ENCODE results near the gene LINC00305.

Gene LINC00305

GRCh38 chr18:64118406-64118805, 30.5 kb downstream of the LINC00305 start:
- Histone ChIP-seq H3K4me3 (no peak overlapping the region), H3K27ac (no peak overlapping the region)

GRCh38 chr18:64116571-64117175, 32.2 kb downstream of the LINC00305 start:
- H3K4me3 ChIP-seq, result no peak overlapping the region
- H3K27ac ChIP-seq, result no peak overlapping the region

GRCh38 chr18:64115881-64116280, 33.0 kb downstream of the LINC00305 start:
- no peak overlapping the region for H3K4me3 ChIP-seq

GRCh38 chr18:64111950-64112349, 36.9 kb downstream of the LINC00305 start:
- Histone ChIP-seq H3K27ac (no peak overlapping the region), H3K4me3 (no peak overlapping the region)

More at GRCh38 chr18:64115881-64116280, 33.0 kb downstream of the LINC00305 start:
- H3K27ac ChIP-seq, result no peak overlapping the region

GRCh38 chr18:64110692-64111480, 38.0 kb downstream of the LINC00305 start:
- Histone ChIP-seq H3K4me3 (no peak overlapping the region), H3K27ac (no peak overlapping the region)

GRCh38 chr18:64103986-64104385, 44.9 kb downstream of the LINC00305 start:
- H3K4me3 ChIP-seq, result no peak overlapping the region
- H3K27ac ChIP-seq, result no peak overlapping the region

GRCh38 chr18:64100116-64100922, 48.6 kb downstream of the LINC00305 start:
- Histone ChIP-seq H3K27ac (no peak overlapping the region), H3K4me3 (no peak overlapping the region)

- no peak overlapping the region for H3K4me3 ChIP-seq
Observed at GRCh38 chr18:64099244-64099643, 49.6 kb downstream of the LINC00305 start.

GRCh38 chr18:64097497-64097896, 51.4 kb downstream of the LINC00305 start:
- no peak overlapping the region for H3K27ac ChIP-seq
- no peak overlapping the region for H3K4me3 ChIP-seq

More at GRCh38 chr18:64099244-64099643, 49.6 kb downstream of the LINC00305 start:
- H3K27ac ChIP-seq, result no peak overlapping the region

GRCh38 chr18:64095056-64095455, 53.8 kb downstream of the LINC00305 start:
- H3K27ac ChIP-seq, result no peak overlapping the region
- no peak overlapping the region for H3K4me3 ChIP-seq

GRCh38 chr18:64094210-64094609, 54.7 kb downstream of the LINC00305 start:
- Histone ChIP-seq H3K27ac (no peak overlapping the region), H3K4me3 (no peak overlapping the region)

- H3K27ac ChIP-seq, result no peak overlapping the region
- no peak overlapping the region for H3K4me3 ChIP-seq
Observed at GRCh38 chr18:64091526-64091925, 57.4 kb downstream of the LINC00305 start.

- H3K27ac ChIP-seq, result no peak overlapping the region
- no peak overlapping the region for H3K4me3 ChIP-seq
Observed at GRCh38 chr18:64090876-64091275, 58.0 kb downstream of the LINC00305 start.

GRCh38 chr18:64083916-64084315, 65.0 kb downstream of the LINC00305 start:
- Histone ChIP-seq H3K27ac (no peak overlapping the region), H3K4me3 (no peak overlapping the region)

- H3K4me3 ChIP-seq, result no peak overlapping the region
- no peak overlapping the region for H3K27ac ChIP-seq
Observed at GRCh38 chr18:64082513-64082912, 66.4 kb downstream of the LINC00305 start.

GRCh38 chr18:64082054-64082453, 66.8 kb downstream of the LINC00305 start:
- no peak overlapping the region for H3K4me3 ChIP-seq

GRCh38 chr18:64073971-64074370, 74.9 kb downstream of the LINC00305 start:
- Histone ChIP-seq H3K4me3 (no peak overlapping the region), H3K27ac (no peak overlapping the region)

More at GRCh38 chr18:64082054-64082453, 66.8 kb downstream of the LINC00305 start:
- H3K27ac ChIP-seq, result no peak overlapping the region

- Histone ChIP-seq H3K27ac (no peak overlapping the region), H3K4me3 (no peak overlapping the region)
Observed at GRCh38 chr18:64055019-64055418, 93.9 kb downstream of the LINC00305 start.

GRCh38 chr18:64053246-64053645, 95.6 kb downstream of the LINC00305 start:
- H3K27ac ChIP-seq, result no peak overlapping the region

GRCh38 chr18:64052772-64053171, 96.1 kb downstream of the LINC00305 start:
- no peak overlapping the region for H3K27ac ChIP-seq
- H3K4me3 ChIP-seq, result no peak overlapping the region

More at GRCh38 chr18:64053246-64053645, 95.6 kb downstream of the LINC00305 start:
- no peak overlapping the region for H3K4me3 ChIP-seq
